WTC11 (cell line): ENCODE data around the gene FICD.

Source experiments
- CREB1 ChIP-seq: sonication (generic); formaldehyde crosslinking; IDR thresholded peaks from 2 replicates; pipeline ENCODE4 v1.8.0; 2023; ENCODE audit warnings: mild to moderate bottlenecking, missing genetic modification reagents
- FOXP1 ChIP-seq: sonication (generic); formaldehyde crosslinking; IDR thresholded peaks from 2 replicates; pipeline ENCODE4 v1.8.0; 2022; ENCODE audit warnings: missing genetic modification reagents, mild to moderate bottlenecking, moderate library complexity, borderline replicate concordance
- MYBL2 ChIP-seq: sonication (generic); formaldehyde crosslinking; IDR thresholded peaks from 2 replicates; pipeline ENCODE4 v1.8.1; 2023; ENCODE audit warnings: mild to moderate bottlenecking, moderate library complexity, missing genetic modification reagents
- NFYB ChIP-seq: sonication (generic); formaldehyde crosslinking; conservative IDR thresholded peaks from 2 replicates; pipeline ENCODE4 v1.8.0; 2022; ENCODE audit warnings: low read depth, missing genetic modification reagents
- SMAD4 ChIP-seq: sonication (generic); formaldehyde crosslinking; IDR thresholded peaks from 2 replicates; pipeline ENCODE4 v1.8.0; 2022; ENCODE audit warnings: mild to moderate bottlenecking, missing genetic modification reagents
- TP53 ChIP-seq: sonication (generic); formaldehyde crosslinking; IDR thresholded peaks from 2 replicates; pipeline ENCODE4 v1.8.1; 2023; ENCODE audit warnings: mild to moderate bottlenecking, missing genetic modification reagents
- ZNF219 ChIP-seq: sonication (generic); formaldehyde crosslinking; IDR thresholded peaks from 2 replicates; pipeline ENCODE4 v1.8.0; 2023; ENCODE audit warnings: missing genetic modification reagents, mild to moderate bottlenecking, borderline replicate concordance
- ZNF232 ChIP-seq: sonication (generic); formaldehyde crosslinking; IDR thresholded peaks from 2 replicates; pipeline ENCODE4 v1.8.0; 2022; ENCODE audit warnings: mild to moderate bottlenecking, missing genetic modification reagents
- ZNF263 ChIP-seq: sonication (generic); formaldehyde crosslinking; IDR thresholded peaks from 2 replicates; pipeline ENCODE4 v1.8.1; 2022; ENCODE audit warnings: low read depth, mild to moderate bottlenecking, moderate library complexity, missing genetic modification reagents
- TF ChIP-seq, protein P1 (sequence below): fragments of 200-600 bp; IDR thresholded peaks from 2 replicates; pipeline ENCODE4 v1.8.0; 2022; ENCODE audit warnings: antibody characterized with exemption
- TF ChIP-seq, protein P2 (sequence below): sonication (generic); formaldehyde crosslinking; IDR thresholded peaks from 2 replicates; pipeline ENCODE4 v1.8.0; 2023; ENCODE audit warnings: missing genetic modification reagents
- TF ChIP-seq, protein P3 (sequence below): sonication (generic); formaldehyde crosslinking; conservative IDR thresholded peaks from 2 replicates; pipeline ENCODE4 v1.8.1; 2023; ENCODE audit warnings: mild to moderate bottlenecking, low read depth, missing genetic modification reagents, moderate library complexity

DNA sequence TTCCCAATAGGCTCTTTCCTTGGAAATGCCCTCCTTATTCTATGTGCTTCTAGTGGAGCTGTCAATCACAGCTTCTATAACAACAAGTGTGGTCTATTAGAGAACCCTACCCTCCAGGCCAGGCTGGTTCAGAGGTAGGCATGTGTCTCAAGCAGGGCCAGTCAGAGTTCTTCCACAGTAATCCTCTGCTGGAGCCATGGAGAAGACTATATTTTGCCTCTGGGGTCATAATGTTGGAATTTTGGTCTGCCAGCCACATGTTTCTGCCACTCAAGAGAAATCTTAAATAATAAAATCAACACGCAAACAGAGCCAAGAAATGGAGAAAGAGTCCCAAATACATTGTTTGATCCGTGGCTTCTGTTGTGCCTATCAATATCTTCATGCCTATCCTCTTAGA, 23.8 kb upstream of the FICD start:
- TF ChIP-seq SMAD4 (CRISPR knock-in tag) (no peak), ZNF219 (CRISPR knock-in tag) (no peak), NFYB (CRISPR knock-in tag) (no peak), ZNF232 (no peak), ZNF263 (no peak), MYBL2 (no peak), TP53 (no peak), FOXP1 (CRISPR knock-in tag) (no peak), CREB1 (CRISPR knock-in tag) (no peak)
- TF ChIP-seq, protein P1, sequence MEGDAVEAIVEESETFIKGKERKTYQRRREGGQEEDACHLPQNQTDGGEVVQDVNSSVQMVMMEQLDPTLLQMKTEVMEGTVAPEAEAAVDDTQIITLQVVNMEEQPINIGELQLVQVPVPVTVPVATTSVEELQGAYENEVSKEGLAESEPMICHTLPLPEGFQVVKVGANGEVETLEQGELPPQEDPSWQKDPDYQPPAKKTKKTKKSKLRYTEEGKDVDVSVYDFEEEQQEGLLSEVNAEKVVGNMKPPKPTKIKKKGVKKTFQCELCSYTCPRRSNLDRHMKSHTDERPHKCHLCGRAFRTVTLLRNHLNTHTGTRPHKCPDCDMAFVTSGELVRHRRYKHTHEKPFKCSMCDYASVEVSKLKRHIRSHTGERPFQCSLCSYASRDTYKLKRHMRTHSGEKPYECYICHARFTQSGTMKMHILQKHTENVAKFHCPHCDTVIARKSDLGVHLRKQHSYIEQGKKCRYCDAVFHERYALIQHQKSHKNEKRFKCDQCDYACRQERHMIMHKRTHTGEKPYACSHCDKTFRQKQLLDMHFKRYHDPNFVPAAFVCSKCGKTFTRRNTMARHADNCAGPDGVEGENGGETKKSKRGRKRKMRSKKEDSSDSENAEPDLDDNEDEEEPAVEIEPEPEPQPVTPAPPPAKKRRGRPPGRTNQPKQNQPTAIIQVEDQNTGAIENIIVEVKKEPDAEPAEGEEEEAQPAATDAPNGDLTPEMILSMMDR = no peak
- TF ChIP-seq, protein P2, sequence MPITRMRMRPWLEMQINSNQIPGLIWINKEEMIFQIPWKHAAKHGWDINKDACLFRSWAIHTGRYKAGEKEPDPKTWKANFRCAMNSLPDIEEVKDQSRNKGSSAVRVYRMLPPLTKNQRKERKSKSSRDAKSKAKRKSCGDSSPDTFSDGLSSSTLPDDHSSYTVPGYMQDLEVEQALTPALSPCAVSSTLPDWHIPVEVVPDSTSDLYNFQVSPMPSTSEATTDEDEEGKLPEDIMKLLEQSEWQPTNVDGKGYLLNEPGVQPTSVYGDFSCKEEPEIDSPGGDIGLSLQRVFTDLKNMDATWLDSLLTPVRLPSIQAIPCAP (CRISPR knock-in tag) = no peak
- TF ChIP-seq, protein P3, sequence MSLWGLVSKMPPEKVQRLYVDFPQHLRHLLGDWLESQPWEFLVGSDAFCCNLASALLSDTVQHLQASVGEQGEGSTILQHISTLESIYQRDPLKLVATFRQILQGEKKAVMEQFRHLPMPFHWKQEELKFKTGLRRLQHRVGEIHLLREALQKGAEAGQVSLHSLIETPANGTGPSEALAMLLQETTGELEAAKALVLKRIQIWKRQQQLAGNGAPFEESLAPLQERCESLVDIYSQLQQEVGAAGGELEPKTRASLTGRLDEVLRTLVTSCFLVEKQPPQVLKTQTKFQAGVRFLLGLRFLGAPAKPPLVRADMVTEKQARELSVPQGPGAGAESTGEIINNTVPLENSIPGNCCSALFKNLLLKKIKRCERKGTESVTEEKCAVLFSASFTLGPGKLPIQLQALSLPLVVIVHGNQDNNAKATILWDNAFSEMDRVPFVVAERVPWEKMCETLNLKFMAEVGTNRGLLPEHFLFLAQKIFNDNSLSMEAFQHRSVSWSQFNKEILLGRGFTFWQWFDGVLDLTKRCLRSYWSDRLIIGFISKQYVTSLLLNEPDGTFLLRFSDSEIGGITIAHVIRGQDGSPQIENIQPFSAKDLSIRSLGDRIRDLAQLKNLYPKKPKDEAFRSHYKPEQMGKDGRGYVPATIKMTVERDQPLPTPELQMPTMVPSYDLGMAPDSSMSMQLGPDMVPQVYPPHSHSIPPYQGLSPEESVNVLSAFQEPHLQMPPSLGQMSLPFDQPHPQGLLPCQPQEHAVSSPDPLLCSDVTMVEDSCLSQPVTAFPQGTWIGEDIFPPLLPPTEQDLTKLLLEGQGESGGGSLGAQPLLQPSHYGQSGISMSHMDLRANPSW (CRISPR knock-in tag) = no peak
